GM18519 (cell line): Measurements from ENCODE around the gene MYBPC2.
"Not testable (repeated sequence)": the region's sequence is repeated elsewhere in the genome, so short reads cannot be mapped to it uniquely, and the experiment has no call there.

Source experiments
- ATAC-seq: cut with Tn5 transposase; IDR thresholded peaks from one replicate; pipeline ENCODE4 v1.9.1; 2021; ENCODE audit warnings: mild to moderate bottlenecking, moderate library complexity; ENCODE audit not compliant: unreplicated experiment, low FRiP score

MYBPC2 gene

DNA sequence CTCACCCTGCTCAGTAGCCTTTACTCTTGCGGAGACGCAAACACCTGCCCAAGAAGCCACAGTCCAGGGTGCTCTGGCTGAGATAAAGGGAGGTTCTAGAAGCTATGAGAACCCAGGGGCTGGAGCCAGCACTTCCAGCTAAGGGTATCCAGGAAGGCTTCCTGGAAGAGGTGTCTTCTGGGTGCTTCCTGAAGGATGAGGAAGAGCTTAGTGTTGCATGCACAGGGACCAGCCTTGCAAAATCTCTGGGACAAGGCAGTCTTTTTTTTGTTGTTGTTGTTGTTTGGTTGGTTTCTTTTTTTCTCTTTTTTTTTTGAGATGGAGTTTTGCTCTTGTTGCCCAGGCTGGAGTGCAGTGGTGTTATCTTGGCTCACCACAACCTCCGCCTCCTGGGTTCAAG is 20.6 kb downstream of the MYBPC2 start:
- ATAC-seq = no peak

DNA sequence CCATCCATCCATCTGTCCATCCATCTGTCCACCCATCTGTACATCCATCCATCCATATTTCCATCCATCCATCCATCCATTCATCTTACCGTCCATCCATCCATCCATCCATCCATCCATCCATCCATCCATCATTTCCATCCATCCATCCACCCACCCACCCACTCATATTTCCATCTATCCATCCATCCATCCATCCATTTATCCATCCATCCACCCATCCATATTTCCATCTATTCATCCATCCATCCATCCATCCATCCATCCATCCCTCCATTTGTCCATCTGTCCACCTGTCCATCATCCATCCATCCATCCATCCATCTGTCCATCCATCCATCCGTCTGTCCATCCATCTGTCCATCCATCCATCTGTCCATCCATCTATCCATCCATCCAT is 23.3 kb downstream of the MYBPC2 start:
- ATAC-seq = no peak

DNA sequence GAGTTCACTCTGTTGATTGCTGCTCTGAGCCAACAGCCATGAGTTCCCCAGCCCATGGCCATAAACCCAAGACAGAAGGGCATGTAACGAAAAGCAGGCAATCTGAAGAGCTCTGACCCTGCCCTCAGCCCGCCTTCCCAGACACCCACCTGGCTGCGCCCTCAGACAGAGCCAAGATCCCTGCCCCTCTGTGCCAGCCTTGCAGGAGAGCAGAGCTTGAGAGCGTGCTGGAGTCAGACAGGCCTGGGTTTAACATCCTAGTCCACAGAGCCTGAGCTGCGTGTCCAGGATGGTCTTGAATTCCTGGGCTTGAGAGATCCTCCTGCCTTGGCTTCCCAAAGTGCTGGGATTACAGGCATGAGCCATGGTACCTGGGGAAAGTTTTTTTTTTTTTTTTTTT is 24.6 kb downstream of the MYBPC2 start:
- ATAC-seq = no peak

DNA sequence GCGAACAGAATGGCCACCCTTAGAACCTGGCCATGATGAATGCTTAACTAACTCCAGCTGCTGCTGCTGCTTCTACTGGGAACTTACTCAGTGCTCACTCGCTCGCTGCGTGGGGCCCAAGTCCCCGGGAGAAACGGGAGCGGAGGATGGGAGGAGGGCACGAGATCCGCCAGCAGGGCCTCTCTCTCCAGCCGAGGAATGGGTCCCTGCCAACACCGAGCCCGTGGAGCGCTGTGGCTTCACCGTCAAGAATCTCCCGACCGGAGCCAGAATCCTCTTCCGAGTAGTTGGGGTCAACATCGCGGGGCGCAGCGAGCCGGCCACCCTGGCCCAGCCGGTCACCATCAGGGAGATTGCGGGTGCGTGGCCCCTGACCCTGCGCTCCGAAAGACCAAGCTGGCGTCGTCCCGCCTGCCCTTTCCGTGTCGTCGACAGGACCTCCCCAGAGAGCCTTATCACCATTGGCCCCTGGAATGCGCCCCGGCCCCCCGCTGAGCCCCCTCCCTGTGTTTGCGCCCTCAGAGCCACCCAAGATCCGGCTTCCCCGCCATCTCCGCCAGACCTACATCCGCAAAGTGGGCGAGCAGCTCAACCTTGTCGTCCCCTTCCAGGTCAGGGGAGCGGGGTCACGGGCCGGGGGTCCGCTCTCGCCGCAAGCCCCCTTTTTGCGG is 25.8 kb downstream of the MYBPC2 start:
- ATAC-seq = no peak

DNA sequence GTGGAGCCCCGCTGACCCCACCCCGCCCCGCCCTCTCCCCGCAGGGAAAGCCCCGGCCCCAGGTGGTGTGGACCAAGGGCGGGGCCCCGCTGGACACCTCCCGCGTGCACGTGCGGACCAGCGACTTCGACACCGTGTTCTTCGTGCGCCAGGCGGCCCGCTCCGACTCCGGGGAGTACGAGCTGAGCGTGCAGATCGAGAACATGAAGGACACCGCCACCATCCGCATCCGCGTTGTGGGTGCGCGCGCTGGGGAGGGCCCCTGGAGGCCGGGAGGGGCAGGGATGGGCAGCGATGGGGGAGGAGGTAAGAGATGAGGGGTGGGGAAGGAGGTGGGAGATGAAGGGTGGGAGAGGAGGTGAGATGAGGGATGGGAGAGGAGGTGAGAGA is 26.4 kb downstream of the MYBPC2 start:
- no peak for ATAC-seq

DNA sequence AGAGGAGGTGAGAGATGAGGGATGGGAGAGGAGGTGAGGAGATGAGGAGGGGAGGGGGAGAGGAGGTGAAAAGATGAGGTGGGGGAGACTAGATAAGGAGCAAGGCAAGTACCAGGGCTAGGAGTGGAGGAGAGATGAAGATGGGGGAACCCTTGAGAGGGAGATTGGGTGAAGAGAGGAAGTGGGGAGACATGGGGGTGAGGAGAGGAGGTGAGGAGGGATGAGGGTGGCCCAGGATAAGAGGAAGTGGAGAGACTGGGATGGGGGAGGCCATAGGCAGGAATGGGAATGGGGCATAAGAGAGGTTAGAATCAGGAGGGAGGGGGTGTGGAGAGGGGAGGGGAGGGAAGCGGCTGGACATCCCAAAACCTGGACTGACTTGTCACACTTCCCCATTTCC is 26.9 kb downstream of the MYBPC2 start:
- ATAC-seq = no peak

DNA sequence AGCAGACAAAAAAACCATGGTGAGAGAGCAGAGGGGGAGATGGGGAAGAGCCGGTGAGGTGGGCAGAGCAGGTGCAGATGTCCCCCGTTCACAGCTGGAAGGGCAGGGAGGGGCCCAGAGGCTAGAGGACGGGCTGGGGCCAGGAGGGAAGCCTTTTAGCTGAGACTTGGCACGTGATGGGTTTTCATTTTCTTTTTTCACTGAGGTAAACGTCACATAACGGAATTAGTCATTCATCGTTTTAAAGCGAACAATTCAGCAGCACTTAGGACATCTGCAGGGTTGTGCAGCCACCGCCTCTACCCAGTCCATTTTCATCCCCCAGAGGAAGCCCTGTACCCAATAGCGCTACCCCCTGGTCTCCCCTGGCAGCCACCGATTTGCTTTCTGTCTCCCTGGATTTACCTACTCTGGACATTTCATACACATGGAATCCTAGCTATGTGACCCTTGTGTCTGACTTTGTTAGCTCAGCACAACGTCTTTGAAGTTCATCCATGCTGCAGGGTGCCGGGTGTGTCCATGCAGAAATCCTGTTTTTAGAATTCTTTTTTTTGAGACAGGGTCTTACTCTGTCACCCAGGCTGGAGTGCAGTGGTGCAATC is 27.6 kb downstream of the MYBPC2 start:
- no peak for ATAC-seq

DNA sequence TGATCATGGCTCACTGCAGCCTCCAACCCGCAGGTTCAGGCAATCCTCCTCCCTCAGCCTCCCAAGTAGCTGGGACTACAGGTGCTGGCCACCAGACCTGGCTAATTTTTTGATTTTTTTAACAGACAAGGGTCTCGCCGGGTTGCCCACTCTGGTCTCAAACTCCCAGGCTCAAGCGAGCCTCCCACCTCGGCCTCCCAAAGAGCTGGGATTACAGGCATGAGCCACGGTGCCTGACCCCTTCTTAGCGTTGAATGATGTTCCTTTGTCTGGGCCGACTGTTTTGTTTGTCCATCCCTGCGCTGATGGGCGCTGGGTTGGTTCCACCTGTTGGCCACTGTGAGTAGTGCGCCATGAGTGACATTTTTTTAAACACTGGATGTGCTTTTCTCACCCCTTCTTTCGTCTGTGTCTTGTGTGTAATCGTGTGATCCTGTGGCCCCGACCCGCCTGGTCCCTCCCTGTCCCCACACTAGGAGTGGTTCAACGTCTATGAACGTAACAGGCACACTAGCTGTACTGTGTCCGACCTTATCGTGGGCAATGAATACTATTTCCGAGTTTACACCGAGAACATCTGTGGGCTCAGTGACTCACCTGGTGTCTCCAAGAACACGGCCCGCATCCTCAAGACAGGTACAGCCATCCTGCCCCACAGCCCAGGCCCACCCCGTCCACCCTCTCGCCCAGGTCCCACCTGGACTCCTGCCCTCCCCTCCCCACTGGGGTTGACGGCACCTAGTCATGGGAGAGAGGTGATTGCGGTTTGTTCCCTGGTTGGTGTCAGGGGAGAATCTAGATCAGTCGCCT is 28.6 kb downstream of the MYBPC2 start:
- ATAC-seq = no peak

DNA sequence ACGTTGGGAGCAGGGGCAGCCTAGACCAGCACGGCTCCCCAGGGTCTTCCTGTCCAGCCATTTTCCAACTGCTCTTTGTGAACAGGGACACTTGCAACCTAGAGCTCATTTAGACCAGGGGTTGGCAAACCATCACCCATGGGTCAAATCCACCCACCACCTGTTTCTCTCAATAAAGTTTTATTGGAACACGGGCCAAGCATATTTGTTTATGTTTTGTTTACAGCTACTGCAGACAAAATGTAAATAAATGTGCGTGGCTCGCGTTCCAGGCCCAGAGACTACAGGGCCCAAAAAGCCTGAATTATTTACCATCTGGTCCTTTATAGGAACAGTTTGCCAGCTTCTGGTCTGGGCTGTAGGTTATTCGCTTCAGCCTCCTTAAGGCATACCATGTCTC is 30.3 kb downstream of the MYBPC2 start:
- no peak for ATAC-seq

DNA sequence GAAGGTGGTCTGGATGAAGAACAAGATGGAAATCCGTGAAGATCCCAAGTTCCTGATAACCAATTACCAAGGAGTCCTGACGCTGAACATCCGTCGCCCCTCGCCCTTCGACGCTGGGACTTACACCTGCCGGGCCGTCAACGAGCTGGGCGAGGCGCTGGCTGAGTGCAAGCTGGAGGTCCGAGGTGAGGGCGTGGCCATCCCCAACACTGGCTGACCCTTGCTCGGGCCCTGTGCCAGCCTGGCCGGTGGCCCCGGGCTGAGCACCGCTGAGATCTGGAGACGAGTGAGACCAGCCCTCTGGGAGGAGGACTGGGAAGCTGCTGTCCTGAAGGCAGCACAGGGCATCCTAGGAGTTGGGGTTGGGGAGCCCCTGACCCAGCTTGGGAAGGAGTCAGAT is 31.7 kb downstream of the MYBPC2 start:
- ATAC-seq = no peak

DNA sequence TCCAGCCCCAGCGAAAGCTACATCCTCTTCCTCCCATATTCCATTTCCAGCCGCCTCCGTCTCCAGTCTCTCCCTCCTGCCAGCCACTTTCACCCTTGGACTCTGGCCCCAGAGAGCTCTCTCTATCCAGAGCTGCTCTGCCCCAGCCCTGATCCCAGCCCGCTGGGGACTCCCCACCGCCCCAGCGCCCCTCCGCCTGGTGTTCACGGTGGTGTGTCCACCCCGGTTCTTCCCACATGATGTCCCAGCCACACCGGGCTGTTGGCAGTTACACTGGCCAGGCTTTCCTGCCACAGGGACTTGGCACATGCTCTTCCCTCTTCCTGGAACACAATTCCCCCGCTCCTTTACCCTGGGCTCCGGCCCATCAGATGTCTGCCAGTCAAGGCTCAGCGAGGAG is 32.3 kb downstream of the MYBPC2 start:
- ATAC-seq = no peak

DNA sequence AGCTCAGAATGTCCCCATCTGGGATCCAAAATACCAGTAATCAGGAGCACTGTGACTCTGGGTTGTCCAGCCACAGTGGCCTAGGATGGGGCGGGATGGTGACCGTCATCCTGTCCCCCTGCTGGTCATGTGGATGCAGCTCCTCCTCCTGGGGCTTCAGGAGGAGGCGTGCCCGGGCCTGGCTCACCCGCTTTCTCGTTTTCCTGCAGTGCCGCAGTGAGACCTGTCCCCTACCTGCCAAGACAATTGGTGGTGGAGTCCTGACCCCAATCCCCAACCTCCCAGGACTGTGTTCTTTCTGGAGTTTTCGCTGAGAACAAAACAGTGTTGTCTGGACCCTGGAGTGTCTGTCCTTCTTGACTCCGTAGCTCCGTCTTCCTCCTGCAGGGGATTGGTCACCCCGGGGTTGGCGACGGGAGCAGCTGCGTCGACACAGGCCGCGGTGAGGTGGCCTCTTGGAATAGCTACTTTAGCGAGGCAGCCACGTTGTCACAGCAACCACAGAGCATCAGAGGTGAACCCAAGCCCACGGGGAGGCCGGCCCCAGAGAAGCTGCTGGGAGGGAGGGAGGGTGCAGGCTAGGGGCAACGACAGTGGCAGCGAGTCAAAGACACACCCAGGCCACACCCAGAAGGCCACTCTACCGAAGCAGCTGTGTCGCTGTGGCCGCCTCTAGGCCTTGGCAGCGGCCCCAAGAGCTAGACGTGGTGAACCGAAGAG is 33.5 kb downstream of the MYBPC2 start:
- ATAC-seq = no peak

DNA sequence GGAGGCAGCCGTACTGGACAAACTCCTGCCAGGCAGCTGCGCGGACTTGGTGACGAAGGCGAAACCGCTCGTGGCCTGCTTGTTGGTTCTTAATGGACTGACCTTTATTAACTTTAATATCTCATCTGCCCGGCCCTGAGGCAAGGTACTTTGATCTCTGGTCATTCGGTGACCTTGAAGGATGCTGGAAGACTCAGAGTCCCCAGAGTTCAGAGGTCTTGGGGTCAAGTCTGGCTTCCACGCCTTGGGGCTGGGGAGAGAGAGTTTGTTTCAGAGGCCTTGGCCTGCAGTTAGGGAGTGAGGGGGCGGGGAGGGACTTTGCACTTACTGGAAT is 34.0 kb downstream of the MYBPC2 start:
- no peak for ATAC-seq

DNA sequence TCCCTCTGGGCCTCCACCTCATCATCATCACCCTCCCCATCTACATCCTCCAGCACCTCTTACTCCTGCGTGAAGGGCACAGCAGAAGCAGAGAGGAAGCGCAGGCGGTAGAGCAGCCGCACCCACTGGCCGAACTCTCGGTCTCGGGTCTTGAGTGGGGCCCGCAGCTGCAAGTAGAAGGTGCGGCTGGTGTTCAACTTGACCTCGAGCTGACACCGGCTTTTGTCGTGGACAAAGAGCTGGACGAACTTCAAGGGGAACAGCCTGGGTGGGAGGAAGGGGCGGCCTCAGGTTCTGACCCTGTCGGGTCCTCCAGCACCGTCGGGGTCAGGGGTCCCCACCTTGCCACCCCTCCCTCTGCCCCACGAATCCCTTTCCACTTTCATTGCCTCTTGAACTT is 34.9 kb downstream of the MYBPC2 start:
- no peak for ATAC-seq

DNA sequence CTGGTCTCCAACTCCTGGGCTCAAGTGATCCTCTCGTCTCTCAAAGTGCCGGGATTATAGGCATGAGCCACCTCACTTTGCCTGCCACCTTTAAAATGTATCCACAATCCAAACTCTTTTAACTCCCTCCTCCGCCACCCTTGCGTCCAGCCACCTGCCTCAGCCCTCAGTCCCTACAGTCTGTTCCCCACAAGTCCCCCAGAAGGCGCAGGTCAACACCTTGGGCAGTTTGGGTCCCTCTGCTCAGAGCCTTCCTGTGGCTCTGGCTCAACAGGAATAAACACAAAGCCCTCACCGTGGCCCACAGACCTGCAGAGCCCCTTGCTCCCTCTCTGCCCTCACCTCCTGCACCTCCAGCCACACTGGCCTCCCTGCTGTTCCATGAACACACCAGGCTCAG is 36.1 kb downstream of the MYBPC2 start:
- no peak for ATAC-seq

DNA sequence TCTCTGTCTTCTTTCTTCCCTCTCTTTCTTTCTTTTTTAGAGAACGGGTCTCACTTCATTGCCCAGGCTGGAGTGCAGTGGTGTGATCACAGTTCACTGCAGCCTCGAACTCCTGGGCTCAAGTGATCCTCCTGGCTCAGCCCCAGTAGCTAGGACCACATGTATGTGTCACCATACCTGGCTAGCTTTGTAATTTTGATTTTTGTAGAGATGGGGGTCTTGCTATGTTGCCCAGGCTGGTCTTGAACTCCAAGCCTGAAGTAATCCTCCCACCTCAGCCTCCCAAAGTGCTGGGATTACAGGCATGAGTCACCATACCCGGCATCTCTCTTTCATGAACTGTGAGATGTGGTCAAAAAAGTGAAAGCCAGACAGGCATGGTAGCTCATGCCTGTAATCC is 40.6 kb downstream of the MYBPC2 start:
- ATAC-seq = not testable (repeated sequence)

DNA sequence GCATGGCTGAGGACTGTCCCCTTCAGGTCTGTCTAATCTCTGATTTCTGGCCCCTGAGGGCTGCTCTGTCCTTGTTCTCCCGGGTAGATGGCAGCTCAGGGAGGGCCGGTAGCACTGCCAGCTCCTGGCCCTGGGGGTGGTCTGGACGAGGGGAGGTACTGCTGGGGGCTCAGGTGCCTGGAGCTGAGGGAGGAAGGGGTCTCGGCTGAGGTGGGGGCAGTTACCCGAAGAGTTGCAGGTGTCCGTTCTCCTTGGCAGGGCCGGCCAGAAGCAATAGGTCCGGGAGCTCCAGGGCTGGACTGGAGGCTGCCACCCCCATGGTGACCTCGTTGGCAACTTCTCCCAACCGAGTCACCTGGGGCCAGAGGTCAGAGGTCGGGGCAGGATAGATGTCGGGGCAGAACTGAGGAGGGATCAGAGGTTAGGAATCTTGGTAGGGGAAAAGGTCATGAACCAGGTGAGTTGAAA is 42.4 kb downstream of the MYBPC2 start:
- ATAC-seq = no peak

DNA sequence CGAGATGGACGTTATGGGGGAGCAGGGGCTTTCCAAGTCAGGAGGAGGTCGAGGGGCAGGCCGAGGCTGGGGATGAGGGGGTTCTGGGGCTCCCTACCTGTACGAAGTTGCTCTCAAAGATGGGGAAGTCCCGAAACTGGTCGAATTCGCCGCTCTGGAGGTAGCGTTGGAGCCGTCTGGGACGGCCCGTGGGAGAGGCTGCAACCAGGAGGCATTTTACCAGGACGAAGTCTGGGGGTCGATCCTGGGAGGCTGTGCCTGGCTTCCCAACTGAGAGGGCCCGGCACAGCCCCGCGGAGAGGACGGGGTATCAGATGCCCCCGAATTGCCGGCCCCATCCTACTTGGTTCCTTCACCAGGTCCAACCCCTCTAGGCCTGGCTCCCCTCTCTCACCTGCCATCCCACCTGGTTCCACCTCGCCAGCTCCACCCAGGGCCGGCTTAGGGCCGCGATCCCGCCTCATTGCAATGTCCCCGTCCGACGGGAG is 43.1 kb downstream of the MYBPC2 start:
- ATAC-seq = no peak

DNA sequence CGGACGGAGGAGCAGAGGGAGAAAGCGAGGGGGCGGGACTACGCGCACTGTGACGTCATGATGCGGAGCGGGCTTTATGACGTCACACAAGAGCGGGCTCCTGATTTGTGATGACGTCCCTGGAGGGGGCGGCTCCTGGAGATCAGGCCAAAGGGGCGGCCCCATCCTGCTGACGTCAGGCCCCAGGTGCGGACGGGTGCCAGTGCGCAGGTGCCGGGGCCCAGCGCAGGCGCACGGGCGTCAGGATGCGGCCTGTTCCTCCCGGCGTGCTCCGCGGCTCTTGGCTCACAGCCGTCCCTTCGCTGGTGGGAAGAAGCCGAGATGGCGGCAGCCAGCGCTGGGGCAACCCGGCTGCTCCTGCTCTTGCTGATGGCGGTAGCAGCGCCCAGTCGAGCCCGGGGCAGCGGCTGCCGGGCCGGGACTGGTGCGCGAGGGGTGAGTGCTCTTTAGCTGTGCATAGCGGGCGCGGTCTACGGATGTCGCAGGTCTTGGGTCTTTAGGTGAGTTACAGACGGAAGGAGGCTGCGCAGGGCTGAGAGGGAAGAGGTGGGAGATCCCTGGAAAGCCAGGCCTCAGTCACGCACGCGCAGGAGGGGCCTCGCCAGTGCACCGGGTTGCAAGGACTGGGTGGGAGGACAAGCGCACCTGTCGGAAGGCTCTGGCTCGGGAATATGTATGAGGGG is 43.7 kb downstream of the MYBPC2 start, which contains the start of the genes EMC10 and GARIN5A:
Gene EMC10, plus strand, starts transcription at position 284 of the 683 bp plus-strand sequence. Its CDS starts 38 bp downstream, at position 322.
Gene GARIN5A, minus strand, starts transcription at position 625 of the 683 bp plus-strand sequence. Its CDS starts 460 bp downstream, at position 165.
- peak; percentile 53 for ATAC-seq

DNA sequence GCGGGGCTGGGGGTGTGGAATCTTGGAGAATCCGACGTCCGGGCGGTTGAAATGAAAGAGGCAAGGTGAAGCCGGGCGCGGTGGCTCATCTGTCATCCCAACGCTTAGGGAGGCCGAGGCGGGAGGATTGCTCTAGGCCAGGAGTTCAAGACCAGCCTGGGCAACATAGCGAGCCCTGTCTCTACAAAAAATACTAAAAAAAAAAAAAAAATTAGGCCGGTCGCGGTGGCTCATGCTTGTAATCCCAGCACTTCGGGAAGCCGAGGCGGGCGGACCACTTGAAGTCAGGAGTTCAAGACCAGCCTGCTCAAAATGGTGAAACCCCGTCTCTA is 44.2 kb downstream of the MYBPC2 start:
- ATAC-seq = no peak
